Neural cell (in vitro differentiated cells): Measurements from ENCODE around the gene IL24. TPM values are rescaled to one million over a fixed set of nuclear protein-coding genes. Genes with fewer than 3 reads are reported as not detected.

Experiments
- H2AFZ ChIP-seq: fragments of 200-600, 300-800 bp; sonication (generic), shearing (Covaris generic); 2 replicates; pipeline ENCODE4 v1.6.0; 2014; ENCODE audit warnings: low read depth, mild to moderate bottlenecking, antibody characterized with exemption, low read length, moderate library complexity
- H3F3A ChIP-seq: fragments of 200-600 bp; shearing (Covaris generic); 2 replicates; pipeline ENCODE4 v1.6.1; 2016; ENCODE audit warnings: mild to moderate bottlenecking, moderate library complexity, mixed read lengths, antibody characterized with exemption, low read length; ENCODE audit not compliant: insufficient read depth, poor library complexity, severe bottlenecking
- H3K27ac ChIP-seq: fragments of 200-600, 300-800 bp; sonication (generic), shearing (Covaris generic); 2 replicates; pipeline ENCODE4 v1.5.1; 2014; ENCODE audit warnings: mild to moderate bottlenecking, low read length, moderate library complexity
- H3K27me3 ChIP-seq: fragments of 300-800, 200-600 bp; sonication (generic), shearing (Covaris generic); 2 replicates; pipeline ENCODE4 v1.6.0; 2014; ENCODE audit warnings: mild to moderate bottlenecking, low read depth, low read length, moderate library complexity; ENCODE audit not compliant: insufficient read depth
- H3K36me3 ChIP-seq: fragments of 300-800, 200-600 bp; sonication (generic), shearing (Covaris generic); 2 replicates; pipeline ENCODE4 v1.5.1; 2014; ENCODE audit warnings: mild to moderate bottlenecking, antibody characterized with exemption, low read length, moderate library complexity; ENCODE audit not compliant: insufficient read depth
- H3K4me2 ChIP-seq: fragments of 300-800, 200-600 bp; sonication (generic), shearing (Covaris generic); 2 replicates; pipeline ENCODE4 v1.6.0; 2014; ENCODE audit warnings: mild to moderate bottlenecking, low read length
- H3K4me3 ChIP-seq: fragments of 300-800, 200-600 bp; sonication (generic), shearing (Covaris generic); 2 replicates; pipeline ENCODE4 v1.5.1; 2014; ENCODE audit warnings: mild to moderate bottlenecking, low read length, moderate library complexity
- H3K79me2 ChIP-seq: fragments of 200-600 bp; shearing (Covaris generic); replicated peaks from 2 replicates; pipeline ENCODE4 v1.6.0; 2014; ENCODE audit warnings: mild to moderate bottlenecking, low read length, moderate library complexity; ENCODE audit not compliant: insufficient read depth
- H3K9ac ChIP-seq: fragments of 300-800, 200-600 bp; sonication (generic), shearing (Covaris generic); 2 replicates; pipeline ENCODE4 v1.6.1; 2016; ENCODE audit warnings: mild to moderate bottlenecking, low read length, mixed read lengths
- H3K9me2 ChIP-seq: fragments of 200-600 bp; shearing (Covaris generic); 2 replicates; pipeline ENCODE4 v1.6.1; 2016; ENCODE audit warnings: mild to moderate bottlenecking, low read length, mixed read lengths; ENCODE audit not compliant: insufficient read depth
- H3K9me3 ChIP-seq: fragments of 200-600, 300-800 bp; sonication (generic), shearing (Covaris generic); 2 replicates; pipeline ENCODE4 v1.6.1; 2016; ENCODE audit warnings: mild to moderate bottlenecking, mixed run types, low read length, moderate library complexity, mixed read lengths
- H4K20me1 ChIP-seq: fragments of 200-600 bp; shearing (Covaris generic); 2 replicates; pipeline ENCODE4 v1.6.1; 2016; ENCODE audit warnings: mild to moderate bottlenecking, mixed run types; ENCODE audit not compliant: insufficient read depth
- CTCF ChIP-seq: fragments of 450-650 bp; IDR thresholded peaks from 2 replicates; pipeline ENCODE4 v1.5.1; 2014; ENCODE audit warnings: antibody characterized with exemption, mild to moderate bottlenecking, moderate library complexity; ENCODE audit not compliant: poor library complexity, severe bottlenecking
- EP300 ChIP-seq: fragments of 450-650 bp; conservative IDR thresholded peaks from 2 replicates; pipeline ENCODE4 v1.6.1; 2014; ENCODE audit warnings: antibody characterized with exemption, mild to moderate bottlenecking, moderate library complexity; ENCODE audit not compliant: poor library complexity, severe bottlenecking
- EZH2 ChIP-seq: fragments of 200-600, 300-800 bp; shearing (Covaris generic), sonication (generic); IDR thresholded peaks from 2 replicates; pipeline ENCODE4 v1.6.1; 2014; ENCODE audit warnings: antibody characterized with exemption, low read length, borderline replicate concordance, mild to moderate bottlenecking; ENCODE audit not compliant: insufficient read depth, poor library complexity, severe bottlenecking
- MXI1 ChIP-seq: fragments of 450-650 bp; conservative IDR thresholded peaks from 2 replicates; pipeline ENCODE4 v1.6.1; 2014; ENCODE audit warnings: antibody characterized with exemption, mild to moderate bottlenecking; ENCODE audit not compliant: poor library complexity, severe bottlenecking
- POLR2AphosphoS5 ChIP-seq: IDR thresholded peaks from 2 replicates; pipeline ENCODE4 v1.6.1; 2012
- RAD21 ChIP-seq: fragments of 450-650 bp; conservative IDR thresholded peaks from 2 replicates; pipeline ENCODE4 v1.6.1; 2014; ENCODE audit warnings: antibody characterized with exemption, mild to moderate bottlenecking, moderate library complexity
- REST ChIP-seq: IDR thresholded peaks from 2 replicates; pipeline ENCODE4 v1.6.1; 2012; ENCODE audit warnings: borderline replicate concordance
- SMC3 ChIP-seq: fragments of 450-650 bp; conservative IDR thresholded peaks from 2 replicates; pipeline ENCODE4 v1.6.1; 2014; ENCODE audit warnings: antibody characterized with exemption, mild to moderate bottlenecking, moderate library complexity; ENCODE audit not compliant: poor library complexity
- TAF1 ChIP-seq: IDR thresholded peaks from 2 replicates; pipeline ENCODE4 v1.6.1; 2012; ENCODE audit warnings: low read depth
- polyA plus RNA-seq: library from polyadenylated mRNA; depleted of rRNA; stranded (reverse); fragments of >200 nt; gene quantifications from 2 replicates; pipeline ENCODE4 v1.2.3, GENCODE V29; 2014

The IL24 gene
- polyA plus RNA-seq, 1 donor from 2014 or later, result not detected

- Histone ChIP-seq H3K9me2 (no peaks in the 10 kb centered on the region), H4K20me1 (no peaks in the 10 kb centered on the region), H3K9ac (no peak overlapping the region), H3K4me2 (no peak overlapping the region), H3K79me2 (no peaks in the 10 kb centered on the region), H2AFZ (no peak overlapping the region), H3K27ac (no peak overlapping the region), H3F3A (no peaks in the 10 kb centered on the region), H3K4me3 (no peak overlapping the region), H3K27me3 (no peaks in the 10 kb centered on the region), H3K9me3 (no peaks in the 10 kb centered on the region), H3K36me3 (no peaks in the 10 kb centered on the region)
- TF ChIP-seq TAF1 (no peak), REST (no peak), POLR2AphosphoS5 (no peak), CTCF (no peak), EZH2 (no peak), MXI1 (no peak), EP300 (no peak), RAD21 (no peak), SMC3 (no peak)
These were observed 40.2 kb downstream of the IL24 start for GRCh38 chr1:206937425-206937824.

DNA sequence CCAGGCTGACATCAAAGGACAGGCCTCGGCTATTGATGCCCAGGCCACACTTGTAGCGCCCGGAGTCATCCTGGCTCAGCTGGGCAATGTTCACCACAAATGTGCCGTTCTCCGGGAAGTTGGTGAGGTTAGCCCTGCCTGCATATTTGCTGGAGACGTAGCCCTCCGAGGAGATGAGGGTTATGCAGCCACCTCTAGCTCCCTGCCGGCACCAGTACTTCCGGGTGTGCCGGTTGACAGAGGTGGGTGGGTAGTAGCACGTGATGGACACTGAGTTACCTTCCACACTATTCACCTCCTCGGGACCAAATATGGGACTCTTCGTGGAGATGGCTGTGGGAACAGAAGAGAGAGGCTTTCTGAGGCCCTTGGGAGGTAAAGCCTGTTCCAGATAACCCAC lies 41.9 kb downstream of the IL24 start:
- Histone ChIP-seq H2AFZ (no peak overlapping the region), H3K4me2 (no peak overlapping the region), H3K79me2 (no peaks in the 10 kb centered on the region), H3K9ac (no peak overlapping the region), H3K36me3 (no peaks in the 10 kb centered on the region), H3K4me3 (no peak overlapping the region), H3F3A (no peaks in the 10 kb centered on the region), H3K9me2 (no peaks in the 10 kb centered on the region), H3K9me3 (no peaks in the 10 kb centered on the region), H4K20me1 (no peaks in the 10 kb centered on the region), H3K27ac (no peak overlapping the region), H3K27me3 (no peaks in the 10 kb centered on the region)
- no peak for TF ChIP-seq REST
- TF ChIP-seq EP300, result no peak
- no peak for TF ChIP-seq RAD21
- no peak for TF ChIP-seq POLR2AphosphoS5
- no peak for TF ChIP-seq CTCF
- TF ChIP-seq SMC3, result no peak
- no peak for TF ChIP-seq MXI1
- no peak for TF ChIP-seq EZH2
- TF ChIP-seq TAF1, result no peak
